Measurements from ENCODE around the gene ZNF248.
"Not testable (repeated sequence)": the region's sequence is repeated elsewhere in the genome, so short reads cannot be mapped to it uniquely, and the experiment has no call there.

The ZNF248 gene

GRCh38 chr10:37857287-37858211, at the start of gene ZNF248:
Gene ZNF248, minus strand, starts transcription at chr10:37857610. Its CDS starts 1,300 bp downstream, at chr10:37856310.
- Mint-ChIP-seq H3K27ac (peak within 1 kb of the TSS; percentile 96), H3K36me3 (peaks cover 21% of the 10 kb centered on the region), H3K27me3 (no peaks in the 10 kb centered on the region), H3K4me1 (peaks cover 42% of the 10 kb centered on the region), H3K9me3 (no peaks in the 10 kb centered on the region), H3K4me3 (peak within 1 kb of the TSS; percentile 88)
- ATAC-seq = peak; percentile 98

- no peak overlapping the region for H3K4me3 Mint-ChIP-seq
- H3K27ac Mint-ChIP-seq = no peak overlapping the region
- no peaks in the 10 kb centered on the region for H3K36me3 Mint-ChIP-seq
- no peaks in the 10 kb centered on the region for H3K4me1 Mint-ChIP-seq
- peaks cover 3% of the 10 kb centered on the region for H3K9me3 Mint-ChIP-seq
- no peak for ATAC-seq
- H3K27me3 Mint-ChIP-seq = no peaks in the 10 kb centered on the region
Observed at GRCh38 chr10:37906382-37906781, 49.0 kb upstream of the ZNF248 start.

DNA sequence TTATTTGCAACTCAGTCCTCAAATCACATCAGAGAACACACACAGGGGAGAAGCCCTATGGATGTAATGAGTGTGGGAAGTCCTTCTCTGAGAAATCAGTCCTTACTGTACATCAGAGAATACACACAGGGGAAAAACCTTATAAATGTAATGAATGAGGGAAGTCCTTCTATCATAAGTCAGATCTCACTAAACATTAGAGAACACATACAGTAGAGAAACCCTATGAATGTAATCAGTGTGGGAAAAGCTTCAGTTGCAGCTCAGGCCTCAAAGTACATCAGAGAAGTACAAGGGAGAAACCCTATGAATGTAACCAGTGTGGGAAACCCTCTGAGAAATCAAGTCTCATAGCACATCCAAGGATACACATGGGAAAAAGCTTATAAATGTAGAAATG, 39.0 kb upstream of the ZNF248 start:
- no peak overlapping the region for H3K27ac Mint-ChIP-seq
- H3K36me3 Mint-ChIP-seq = peaks cover 9% of the 10 kb centered on the region
- no peaks in the 10 kb centered on the region for H3K27me3 Mint-ChIP-seq
- ATAC-seq = no peak
- H3K4me3 Mint-ChIP-seq = no peak overlapping the region
- peaks cover 11% of the 10 kb centered on the region for H3K9me3 Mint-ChIP-seq
- no peaks in the 10 kb centered on the region for H3K4me1 Mint-ChIP-seq

GRCh38 chr10:37895674-37896073, 38.3 kb upstream of the ZNF248 start:
- peaks cover 15% of the 10 kb centered on the region for H3K36me3 Mint-ChIP-seq
- H3K27me3 Mint-ChIP-seq = no peaks in the 10 kb centered on the region
- H3K4me1 Mint-ChIP-seq = no peaks in the 10 kb centered on the region
- H3K27ac Mint-ChIP-seq = no peak overlapping the region
- H3K4me3 Mint-ChIP-seq = no peak overlapping the region
- peaks cover 16% of the 10 kb centered on the region for H3K9me3 Mint-ChIP-seq
- ATAC-seq = no peak

DNA sequence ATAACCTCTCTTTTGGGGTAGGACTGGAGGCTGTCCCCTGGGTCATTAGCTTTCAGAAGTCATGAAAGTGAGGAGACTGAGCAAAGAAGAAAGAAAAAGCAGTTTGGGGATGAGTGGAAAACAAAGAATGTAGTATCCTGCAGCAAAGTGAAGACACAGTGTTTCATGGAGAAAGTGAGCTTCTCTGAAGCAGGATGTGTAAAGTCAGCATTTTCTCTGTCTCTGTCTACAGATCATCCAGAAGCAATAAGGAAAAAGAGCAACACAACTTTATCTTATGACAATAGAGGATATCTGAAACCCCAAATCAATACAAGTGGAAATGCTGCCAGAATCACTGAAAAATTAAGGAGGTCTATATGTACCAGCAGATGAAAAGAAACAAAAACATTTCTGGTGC, 28.4 kb upstream of the ZNF248 start:
- ATAC-seq = no peak
- Mint-ChIP-seq H3K9me3 (peaks cover 4% of the 10 kb centered on the region), H3K4me1 (no peaks in the 10 kb centered on the region), H3K36me3 (peaks cover 11% of the 10 kb centered on the region), H3K27me3 (no peaks in the 10 kb centered on the region), H3K27ac (no peak overlapping the region), H3K4me3 (no peak overlapping the region)

GRCh38 chr10:37872955-37873354, 15.5 kb upstream of the ZNF248 start:
- Mint-ChIP-seq H3K4me3 (no peak overlapping the region), H3K27ac (no peak overlapping the region), H3K27me3 (no peaks in the 10 kb centered on the region), H3K36me3 (no peaks in the 10 kb centered on the region), H3K9me3 (no peaks in the 10 kb centered on the region), H3K4me1 (no peaks in the 10 kb centered on the region)
- no peak for ATAC-seq

GRCh38 chr10:37872283-37872682, 14.9 kb upstream of the ZNF248 start:
- no peaks in the 10 kb centered on the region for H3K27me3 Mint-ChIP-seq
- no peaks in the 10 kb centered on the region for H3K9me3 Mint-ChIP-seq
- no peak overlapping the region for H3K4me3 Mint-ChIP-seq
- ATAC-seq = no peak
- H3K27ac Mint-ChIP-seq = no peak overlapping the region
- H3K4me1 Mint-ChIP-seq = no peaks in the 10 kb centered on the region
- H3K36me3 Mint-ChIP-seq = no peaks in the 10 kb centered on the region

- no peaks in the 10 kb centered on the region for H3K36me3 Mint-ChIP-seq
- no peaks in the 10 kb centered on the region for H3K27me3 Mint-ChIP-seq
- no peak overlapping the region for H3K27ac Mint-ChIP-seq
- H3K4me3 Mint-ChIP-seq = no peak overlapping the region
- H3K4me1 Mint-ChIP-seq = peaks cover under 1% of the 10 kb centered on the region
- no peak for ATAC-seq
- H3K9me3 Mint-ChIP-seq = no peaks in the 10 kb centered on the region
Observed at GRCh38 chr10:37871568-37872251, 14.3 kb upstream of the ZNF248 start.

- Mint-ChIP-seq H3K36me3 (no peaks in the 10 kb centered on the region), H3K4me1 (peaks cover 7% of the 10 kb centered on the region), H3K27ac (no peak overlapping the region), H3K9me3 (no peaks in the 10 kb centered on the region), H3K4me3 (no peak overlapping the region), H3K27me3 (no peaks in the 10 kb centered on the region)
- ATAC-seq = no peak
Observed at GRCh38 chr10:37871143-37871542, 13.7 kb upstream of the ZNF248 start.

GRCh38 chr10:37868796-37869195, 11.4 kb upstream of the ZNF248 start:
- H3K9me3 Mint-ChIP-seq = no peaks in the 10 kb centered on the region
- no peaks in the 10 kb centered on the region for H3K27me3 Mint-ChIP-seq
- no peaks in the 10 kb centered on the region for H3K36me3 Mint-ChIP-seq
- no peak overlapping the region for H3K4me3 Mint-ChIP-seq
- H3K27ac Mint-ChIP-seq = no peak overlapping the region
- ATAC-seq = no peak
- peaks cover 14% of the 10 kb centered on the region for H3K4me1 Mint-ChIP-seq

- ATAC-seq = peak; percentile 67
- H3K27ac Mint-ChIP-seq = peak overlapping the region; percentile 92
- H3K36me3 Mint-ChIP-seq = no peaks in the 10 kb centered on the region
- no peaks in the 10 kb centered on the region for H3K9me3 Mint-ChIP-seq
- no peak overlapping the region for H3K4me3 Mint-ChIP-seq
- no peaks in the 10 kb centered on the region for H3K27me3 Mint-ChIP-seq
- peaks cover 14% of the 10 kb centered on the region for H3K4me1 Mint-ChIP-seq
Observed at GRCh38 chr10:37865957-37866803, 8.8 kb upstream of the ZNF248 start.

- Mint-ChIP-seq H3K36me3 (no peaks in the 10 kb centered on the region), H3K27ac (peak overlapping the region; percentile 92), H3K9me3 (no peaks in the 10 kb centered on the region), H3K4me3 (no peak overlapping the region), H3K4me1 (peaks cover 14% of the 10 kb centered on the region), H3K27me3 (no peaks in the 10 kb centered on the region)
- ATAC-seq = no peak
Observed at GRCh38 chr10:37865264-37865663, 7.9 kb upstream of the ZNF248 start.

DNA sequence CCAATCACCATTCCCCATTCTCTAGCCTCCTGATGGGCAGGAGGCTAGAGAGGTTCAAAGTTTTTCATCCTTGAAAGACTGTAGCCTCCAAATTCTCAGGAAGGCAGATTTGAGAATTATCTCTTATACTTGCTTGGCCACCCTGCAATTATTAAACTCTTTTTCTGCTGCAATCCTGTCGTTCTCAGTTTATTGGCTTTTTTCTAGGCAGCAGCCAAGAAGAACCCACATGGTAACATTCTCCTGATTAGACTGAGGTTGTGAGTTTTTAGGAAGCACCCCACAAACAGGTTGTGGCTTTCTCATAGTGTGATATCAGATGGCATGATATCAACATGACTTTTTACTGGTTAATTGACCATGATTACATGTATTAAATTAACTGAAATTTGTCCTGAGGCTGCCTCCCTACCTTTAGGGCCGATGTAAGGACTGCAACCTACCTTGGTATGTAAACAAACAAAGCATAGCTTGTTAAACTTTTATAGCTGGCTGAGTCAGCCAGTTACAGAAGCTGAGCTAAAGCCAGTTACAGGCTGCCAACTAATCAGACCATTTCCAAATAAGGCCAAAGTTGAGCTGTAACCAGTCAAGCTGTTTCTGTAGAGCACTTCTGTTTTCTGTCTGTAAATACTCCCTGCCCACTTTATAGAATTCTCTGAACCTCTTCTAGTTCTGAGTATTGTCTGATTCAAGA, 3.2 kb upstream of the ZNF248 start:
- Mint-ChIP-seq H3K27ac (peak overlapping the region; percentile 46), H3K9me3 (no peaks in the 10 kb centered on the region), H3K4me1 (peaks cover 22% of the 10 kb centered on the region), H3K4me3 (no peak overlapping the region), H3K27me3 (no peaks in the 10 kb centered on the region), H3K36me3 (no peaks in the 10 kb centered on the region)
- ATAC-seq = no peak

- not testable (repeated sequence) for H3K4me3 Mint-ChIP-seq, ATAC-seq, H3K27ac Mint-ChIP-seq, H3K9me3 Mint-ChIP-seq, H3K27me3 Mint-ChIP-seq, H3K36me3 Mint-ChIP-seq
- peaks cover 33% of the 10 kb centered on the region for H3K4me1 Mint-ChIP-seq
Observed at GRCh38 chr10:37859270-37859669, 1.9 kb upstream of the ZNF248 start.

- H3K9me3 Mint-ChIP-seq = no peaks in the 10 kb centered on the region
- peak overlapping the region; percentile 96 for H3K27ac Mint-ChIP-seq
- peak; percentile 24 for ATAC-seq
- peak overlapping the region; percentile 88 for H3K4me3 Mint-ChIP-seq
- H3K27me3 Mint-ChIP-seq = no peaks in the 10 kb centered on the region
- H3K36me3 Mint-ChIP-seq = peaks cover 27% of the 10 kb centered on the region
- peaks cover 42% of the 10 kb centered on the region for H3K4me1 Mint-ChIP-seq
Observed at GRCh38 chr10:37856881-37857286, 526 bp downstream of the ZNF248 start.
